Hematopoietic multipotent progenitor cell treated with erythropoietin and hydrocortisone succinate and interleukin-3 and kit ligand, for 8 days (in vitro differentiated cells): ENCODE data around the gene KIAA1671.

Experiments used
- DNase-seq: peaks from one replicate; pipeline ENCODE4 v3.0.0-alpha.2; 2015

The KIAA1671 gene

DNA sequence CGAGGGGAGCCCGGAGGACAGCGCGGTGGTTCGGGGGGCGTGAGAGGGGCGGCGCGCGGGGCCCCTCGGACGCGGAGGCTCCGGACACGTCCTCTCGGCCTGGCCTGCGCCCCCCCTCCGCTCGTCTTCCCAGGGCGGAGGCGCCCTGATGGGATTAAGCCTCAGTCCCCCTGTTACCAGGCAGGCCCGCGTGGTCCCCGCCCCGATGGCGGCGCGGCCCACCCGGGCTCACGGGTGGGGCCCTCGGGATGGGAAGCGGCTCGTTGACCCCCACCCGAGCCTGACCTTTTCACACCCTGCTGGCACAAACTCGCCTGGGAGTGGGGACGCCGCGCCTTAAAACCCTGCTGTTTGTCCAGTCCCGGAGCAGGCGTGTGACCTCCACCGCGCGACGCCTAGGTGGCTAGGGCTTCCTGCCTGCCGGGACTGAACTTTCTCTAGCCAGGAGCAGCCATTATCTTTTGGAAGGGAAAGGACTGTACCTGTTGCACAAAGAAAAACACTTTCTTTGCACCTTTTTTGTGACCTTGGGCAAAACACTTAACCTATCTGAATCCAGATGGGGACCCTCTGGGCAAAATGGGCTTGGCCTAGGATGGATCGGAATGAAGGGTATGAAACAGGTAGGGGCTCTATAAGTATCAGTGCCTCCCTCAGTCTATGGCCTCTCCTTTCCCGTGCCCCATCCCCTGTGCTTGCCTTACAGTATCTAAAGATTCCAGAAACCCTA is 1.0 kb downstream of the KIAA1671 start:
- DNase-seq = no peak

DNA sequence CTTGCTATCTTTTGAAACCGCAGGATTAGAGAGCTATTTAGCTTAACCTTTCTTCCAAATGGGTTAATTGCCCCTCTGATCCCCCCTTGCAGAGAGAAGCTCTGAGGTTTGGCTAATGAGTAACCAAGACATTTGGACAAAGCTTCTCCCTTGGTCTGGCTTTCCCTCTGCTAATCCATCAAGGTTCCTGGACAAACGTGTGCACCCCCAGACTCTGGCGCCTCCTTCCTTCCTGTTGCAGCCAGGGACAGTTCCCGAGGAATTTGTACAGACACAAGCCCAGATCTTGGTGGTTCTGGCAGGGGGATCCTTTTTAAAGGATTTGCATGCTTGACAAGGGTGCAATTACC is 1.6 kb downstream of the KIAA1671 start:
- no peak for DNase-seq

DNA sequence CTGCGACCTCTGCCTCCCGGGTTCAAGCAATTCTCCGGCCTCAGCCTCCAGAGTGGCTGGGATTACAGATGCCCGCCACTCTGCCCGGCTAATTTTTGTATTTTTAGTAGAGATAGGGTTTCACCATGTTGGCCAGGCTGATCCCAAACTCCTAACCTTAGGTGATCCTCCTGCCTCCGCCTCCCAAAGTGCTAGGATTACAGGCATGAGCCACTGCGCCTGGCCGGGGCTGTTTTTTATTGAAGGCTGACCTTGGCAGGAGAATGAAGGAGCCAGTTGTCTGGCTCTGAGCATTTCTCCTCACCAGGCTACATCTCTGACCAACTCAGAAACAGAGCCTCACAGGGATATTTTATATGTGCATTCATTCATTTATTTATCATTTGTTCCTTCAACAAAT is 2.3 kb downstream of the KIAA1671 start:
- no peak for DNase-seq

DNA sequence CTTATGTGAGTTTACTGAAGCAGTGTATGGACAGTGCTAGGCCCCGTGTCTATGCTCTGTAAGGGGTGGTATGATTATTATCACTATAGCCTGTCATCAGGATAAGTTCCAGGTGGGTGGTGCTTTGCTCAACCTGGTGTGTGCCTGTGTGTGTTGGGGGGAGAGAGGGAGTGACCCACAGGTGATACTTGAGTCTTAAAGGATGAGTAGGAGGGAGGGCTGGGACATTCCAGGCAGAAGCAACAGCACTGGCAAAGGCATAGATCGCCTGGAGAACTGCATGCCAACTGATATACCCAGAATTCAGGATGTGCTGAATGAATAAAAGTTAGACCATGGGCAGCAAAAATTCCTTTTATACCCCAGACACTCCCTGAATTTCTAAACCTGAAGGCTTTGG is 4.5 kb downstream of the KIAA1671 start:
- DNase-seq = no peak

DNA sequence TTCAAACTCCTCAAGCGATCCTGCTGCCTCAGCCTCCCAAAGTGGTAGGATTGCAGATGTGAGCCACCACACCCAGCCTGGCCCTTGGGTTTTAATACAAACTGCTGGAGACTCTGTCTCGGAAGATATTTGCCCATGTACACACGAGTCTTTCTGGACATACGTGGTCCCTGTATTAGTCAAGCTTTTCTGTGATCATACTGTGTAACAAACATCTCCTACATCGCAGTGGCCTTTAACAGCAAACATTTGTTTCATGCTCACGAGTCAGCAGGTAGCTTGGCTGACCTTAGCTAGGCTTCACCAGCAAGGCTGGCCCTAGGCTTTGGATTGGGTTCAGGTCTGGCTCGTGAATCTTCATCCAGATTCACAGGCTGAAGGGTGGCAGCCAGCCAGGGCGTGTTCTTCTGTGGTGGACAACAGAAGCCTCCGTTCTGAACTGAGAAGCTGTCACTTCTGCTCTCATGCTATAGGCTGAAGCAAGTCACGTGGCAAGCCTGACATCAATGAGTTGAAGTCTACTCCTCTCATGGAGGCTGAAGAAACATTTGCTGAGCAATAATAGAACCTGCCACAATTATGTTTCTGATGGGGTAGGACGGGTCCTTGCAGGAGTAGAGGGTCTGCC is 8.8 kb downstream of the KIAA1671 start:
- no peak for DNase-seq

DNA sequence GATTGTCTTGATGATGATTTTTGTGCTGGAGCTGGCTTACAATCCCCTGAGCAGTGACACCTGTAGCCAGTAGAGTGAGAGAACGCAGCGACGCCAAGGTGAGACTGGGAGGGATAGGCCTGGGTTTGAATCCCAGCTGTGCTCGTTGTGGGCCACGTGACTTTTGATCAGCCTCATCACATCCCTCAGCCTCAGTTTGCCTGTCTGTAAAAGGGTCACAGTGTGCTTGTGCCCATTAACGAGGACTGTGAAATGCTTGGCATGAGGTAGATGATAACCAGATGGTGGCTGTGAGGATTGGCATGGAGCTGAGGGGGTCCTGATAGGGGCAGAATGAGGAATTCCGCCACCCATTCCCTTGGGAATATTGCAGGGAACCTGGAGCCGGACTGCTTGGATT is 9.6 kb downstream of the KIAA1671 start:
- no peak for DNase-seq

DNA sequence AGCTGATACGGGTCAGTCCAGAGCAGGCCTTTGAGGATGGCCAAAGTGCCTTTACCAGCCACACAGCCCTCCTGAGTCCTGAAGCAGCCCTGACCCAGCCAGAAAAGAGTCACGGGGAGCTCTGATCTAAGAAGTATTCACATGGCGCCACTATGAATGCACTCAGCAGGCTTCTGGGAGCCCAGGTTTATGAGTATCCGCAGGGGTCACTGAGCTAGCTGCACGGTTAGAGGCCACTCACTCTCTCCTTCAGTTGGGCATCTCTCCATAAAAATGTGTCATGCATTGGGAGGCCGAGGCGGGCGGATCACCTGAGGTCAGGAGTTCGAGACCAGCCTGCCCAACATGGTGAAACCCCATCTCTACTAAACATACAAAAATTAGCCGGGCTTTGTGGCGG is 10.3 kb downstream of the KIAA1671 start:
- DNase-seq = no peak

DNA sequence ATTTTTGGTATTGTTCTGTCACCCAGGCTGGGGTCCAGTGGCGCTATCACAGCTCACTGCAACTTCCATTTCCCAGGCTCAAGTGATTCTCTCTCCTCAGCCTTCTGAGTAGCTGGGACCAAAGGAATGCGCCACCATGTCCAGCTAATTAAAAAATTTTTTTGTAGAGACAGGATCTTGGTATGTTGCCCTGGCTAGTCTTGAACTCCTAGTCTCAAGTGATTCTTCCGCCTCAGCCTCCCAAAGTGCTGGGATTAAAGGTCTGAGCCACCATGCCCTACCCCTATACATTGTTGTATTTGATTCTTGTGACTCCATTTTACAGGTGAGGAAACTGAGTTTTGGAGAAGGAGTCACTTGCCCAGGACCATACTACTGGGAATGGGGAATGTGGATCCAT is 11.9 kb downstream of the KIAA1671 start:
- no peak for DNase-seq

DNA sequence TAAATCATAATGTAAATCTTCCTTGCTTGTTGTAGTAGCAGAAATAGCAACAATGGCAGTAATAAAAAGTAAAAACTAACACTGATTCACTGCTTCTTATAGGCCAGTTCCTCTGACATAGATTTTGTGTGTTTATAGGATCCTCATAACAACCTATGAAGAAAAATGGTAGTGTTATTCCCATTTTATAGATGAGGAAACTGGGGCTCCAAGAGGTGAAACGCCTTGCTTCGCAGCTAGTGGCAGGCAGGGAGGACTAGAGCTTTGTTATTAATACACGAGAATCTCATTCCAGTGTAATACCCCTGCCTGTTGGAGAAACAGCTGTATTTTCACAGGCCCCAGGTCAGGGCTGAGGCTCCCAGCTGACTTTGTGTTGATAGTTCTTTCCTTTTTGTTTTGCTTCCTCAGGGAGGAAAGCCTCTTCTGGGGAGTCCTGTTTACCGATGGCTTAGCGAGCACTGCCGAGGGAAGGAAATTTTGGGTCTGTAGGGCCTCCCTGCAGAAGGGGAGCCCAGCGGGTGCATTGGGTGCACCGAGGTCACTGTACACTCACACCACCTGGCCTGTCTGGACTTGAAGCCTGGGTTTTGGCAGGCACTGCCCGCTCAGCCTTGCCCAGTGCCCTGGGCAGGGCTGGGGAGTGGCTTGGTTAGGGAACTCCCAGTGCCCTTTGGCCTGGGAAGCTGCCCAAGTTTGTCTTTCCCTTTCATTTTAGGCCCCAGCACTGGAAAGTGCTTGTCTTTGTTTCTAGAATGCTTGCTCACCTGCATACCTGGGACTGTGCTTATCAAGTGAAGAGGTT is 13.5 kb downstream of the KIAA1671 start:
- DNase-seq = no peak

DNA sequence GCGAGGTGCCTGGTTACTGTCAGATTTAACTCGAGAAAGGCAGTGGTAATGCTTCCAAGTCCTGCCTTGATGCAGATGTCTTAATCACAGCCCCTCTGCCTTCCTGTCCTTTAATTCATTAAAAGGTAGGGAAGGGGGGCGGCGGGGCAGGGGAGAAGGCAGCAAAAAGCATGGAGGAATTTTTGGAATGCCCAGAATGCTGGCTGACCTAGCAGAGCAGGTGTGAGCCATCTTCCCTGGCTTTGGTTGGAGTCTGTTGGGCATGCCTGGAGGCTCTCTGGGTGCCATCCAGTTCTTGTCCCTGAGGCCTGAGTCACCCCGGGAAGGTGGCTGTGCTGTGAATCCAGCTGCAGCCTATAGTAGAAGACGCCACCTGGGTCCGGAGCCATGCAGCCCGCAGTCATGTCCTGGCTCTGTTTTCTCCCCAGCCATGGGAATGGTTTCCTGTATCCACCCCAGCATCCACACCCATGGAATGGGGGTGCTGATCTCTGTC is 15.6 kb downstream of the KIAA1671 start:
- DNase-seq = no peak

DNA sequence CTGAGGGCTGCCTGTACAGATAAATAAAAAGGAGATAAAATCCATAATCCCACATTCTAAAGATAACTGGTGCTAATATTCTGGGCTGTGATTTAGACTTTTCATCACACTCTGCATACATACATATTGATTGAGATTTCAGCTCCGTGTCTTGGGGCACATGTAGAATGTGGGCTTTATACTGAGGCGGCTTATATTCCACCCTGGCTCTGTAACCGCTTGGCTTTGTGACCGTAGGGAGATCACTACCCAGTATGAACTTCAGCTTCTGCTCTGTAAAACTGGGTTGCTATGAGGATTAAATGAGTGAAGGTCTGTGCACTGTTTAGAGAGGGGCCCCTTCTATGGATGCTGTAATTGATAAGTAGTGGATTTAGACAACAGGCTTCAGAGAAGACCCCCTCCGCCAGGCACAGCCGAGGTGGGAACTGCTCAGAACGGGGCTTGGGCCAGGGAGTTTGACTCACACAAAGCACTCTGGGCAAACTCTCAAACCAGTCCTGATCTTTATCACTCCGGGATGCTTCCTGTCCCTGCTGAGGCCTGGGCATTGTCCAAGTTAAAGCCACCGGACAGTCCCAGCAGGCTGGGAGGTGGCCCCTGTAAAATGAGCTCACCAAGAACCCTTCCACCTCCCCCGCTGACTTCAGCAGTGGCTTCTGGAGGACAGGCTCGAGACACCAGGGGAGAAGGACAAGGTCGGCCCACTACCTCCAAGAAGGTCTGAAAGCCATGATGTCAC is 17.2 kb downstream of the KIAA1671 start:
- no peak for DNase-seq

DNA sequence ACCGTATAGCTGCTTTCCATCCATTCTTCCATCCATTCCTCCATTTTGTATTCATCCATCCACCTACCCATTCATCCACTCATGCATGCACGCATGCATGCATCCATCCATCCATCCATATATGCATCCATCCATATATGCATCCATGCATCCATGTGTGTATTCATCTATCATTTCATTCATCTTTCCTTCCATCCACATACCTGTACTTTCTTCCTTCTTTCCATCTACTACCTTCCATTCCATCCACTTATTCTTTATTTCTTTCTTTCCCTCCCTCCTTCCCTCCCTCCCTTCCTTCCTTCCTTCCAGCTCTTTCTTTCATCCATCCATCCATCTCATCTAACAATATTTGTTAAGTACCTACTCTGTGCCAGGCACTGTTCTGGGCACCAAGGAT is 19.9 kb downstream of the KIAA1671 start:
- DNase-seq = no peak

DNA sequence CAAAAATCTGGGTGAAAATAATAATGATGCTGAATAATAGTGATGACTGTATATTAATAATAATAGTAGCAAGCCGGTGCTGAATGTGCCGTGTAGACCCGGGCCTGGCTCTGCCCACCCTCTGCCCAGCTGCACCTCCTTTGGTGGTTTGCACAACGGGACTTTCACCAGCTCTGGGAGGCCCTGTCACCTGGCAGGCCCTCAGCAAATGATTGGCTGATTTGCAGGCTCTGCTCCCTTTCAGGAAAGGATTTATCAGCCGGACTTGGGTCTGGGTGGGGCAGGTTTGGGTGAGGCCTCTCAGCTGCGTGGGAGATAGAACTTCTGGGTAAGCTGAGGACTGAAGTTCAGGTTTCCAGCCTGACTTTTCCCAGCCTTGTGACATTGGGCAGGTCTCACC is 21.4 kb downstream of the KIAA1671 start:
- DNase-seq = no peak

DNA sequence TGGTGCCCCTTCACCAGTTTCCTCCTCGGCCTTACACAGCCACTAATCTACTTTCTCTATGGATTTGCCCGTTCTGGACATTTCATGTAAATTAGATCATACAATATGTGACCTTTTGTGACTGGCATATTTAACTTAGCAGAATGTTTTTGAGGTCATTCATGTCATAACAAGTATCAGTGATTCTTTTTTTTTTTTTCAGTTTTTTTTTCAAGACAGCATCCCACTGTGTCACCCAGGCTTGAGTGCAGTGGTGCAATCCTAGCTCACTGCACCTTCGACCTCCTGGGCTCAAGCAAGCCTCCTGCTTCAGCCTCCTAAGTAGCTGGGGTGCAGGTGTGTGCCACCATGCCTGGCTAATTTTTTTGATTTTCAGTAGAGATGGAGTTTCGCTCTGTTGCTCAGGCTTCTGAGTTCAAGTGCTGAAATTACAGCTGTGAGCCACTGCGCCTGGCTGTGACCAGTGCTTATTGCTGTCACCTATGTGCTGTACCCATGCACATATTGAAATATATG is 22.7 kb downstream of the KIAA1671 start:
- no peak for DNase-seq

DNA sequence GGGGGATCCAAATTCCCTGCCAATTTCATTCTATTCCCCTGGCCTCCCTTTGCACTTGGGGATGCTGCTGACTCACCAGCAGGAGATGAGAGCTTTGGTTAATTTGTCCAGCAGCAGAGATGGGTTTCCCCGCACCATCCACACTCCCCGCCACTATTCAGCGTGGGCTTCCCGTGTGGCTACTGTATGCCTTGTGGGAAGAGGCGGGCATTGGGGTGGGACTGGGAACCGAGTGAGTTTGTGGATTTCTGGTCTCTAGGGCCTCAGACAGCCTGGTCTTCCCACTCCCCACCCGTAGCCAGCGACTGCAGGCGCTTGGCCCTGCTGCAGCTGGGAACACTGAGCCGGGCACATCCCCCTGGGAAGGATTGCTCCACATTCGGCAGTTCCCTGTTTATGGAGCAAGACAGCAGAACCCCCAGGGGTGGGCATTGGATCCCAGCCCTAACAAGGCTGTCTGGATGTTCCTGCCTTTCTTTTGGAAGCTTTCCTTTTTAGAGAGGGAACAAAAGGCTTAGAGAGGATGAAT is 23.4 kb downstream of the KIAA1671 start:
- DNase-seq = no peak

DNA sequence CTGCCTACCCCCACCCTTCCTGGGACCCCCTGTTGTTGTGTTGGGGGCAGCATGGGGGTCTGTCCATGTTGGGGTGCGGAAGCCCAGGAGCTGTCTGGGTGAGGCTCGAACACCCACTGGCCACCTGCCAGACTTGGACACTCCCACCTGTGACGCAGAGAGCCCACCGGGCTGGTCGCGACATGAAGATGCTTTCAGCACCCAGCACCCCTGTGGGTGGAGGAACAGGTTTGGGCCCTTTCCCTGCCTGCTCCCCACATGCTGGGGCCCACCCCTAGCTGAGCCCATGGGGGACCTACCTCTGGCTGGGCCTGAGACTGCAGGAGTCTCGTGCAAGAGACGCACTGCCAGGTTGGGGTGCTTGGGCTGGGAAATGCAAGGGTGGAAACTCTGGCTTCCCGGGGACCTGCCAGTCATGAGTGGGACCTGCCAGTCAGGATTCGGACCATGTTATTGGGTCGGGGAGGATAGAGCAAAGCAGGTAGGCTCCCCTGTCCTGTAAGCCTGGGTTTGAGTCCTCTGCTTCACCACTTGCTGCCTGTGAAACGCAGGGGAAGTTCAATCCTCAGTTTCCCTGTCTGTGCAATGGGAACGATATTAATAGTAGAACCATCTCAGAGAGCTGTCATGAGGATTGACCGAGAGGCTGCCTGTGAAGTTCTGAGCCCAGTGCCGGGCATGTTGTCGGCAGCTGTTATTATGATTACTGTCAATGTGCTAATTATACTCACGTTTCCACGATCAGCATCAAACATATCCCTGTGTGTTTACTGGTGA is 24.1 kb downstream of the KIAA1671 start:
- no peak for DNase-seq

DNA sequence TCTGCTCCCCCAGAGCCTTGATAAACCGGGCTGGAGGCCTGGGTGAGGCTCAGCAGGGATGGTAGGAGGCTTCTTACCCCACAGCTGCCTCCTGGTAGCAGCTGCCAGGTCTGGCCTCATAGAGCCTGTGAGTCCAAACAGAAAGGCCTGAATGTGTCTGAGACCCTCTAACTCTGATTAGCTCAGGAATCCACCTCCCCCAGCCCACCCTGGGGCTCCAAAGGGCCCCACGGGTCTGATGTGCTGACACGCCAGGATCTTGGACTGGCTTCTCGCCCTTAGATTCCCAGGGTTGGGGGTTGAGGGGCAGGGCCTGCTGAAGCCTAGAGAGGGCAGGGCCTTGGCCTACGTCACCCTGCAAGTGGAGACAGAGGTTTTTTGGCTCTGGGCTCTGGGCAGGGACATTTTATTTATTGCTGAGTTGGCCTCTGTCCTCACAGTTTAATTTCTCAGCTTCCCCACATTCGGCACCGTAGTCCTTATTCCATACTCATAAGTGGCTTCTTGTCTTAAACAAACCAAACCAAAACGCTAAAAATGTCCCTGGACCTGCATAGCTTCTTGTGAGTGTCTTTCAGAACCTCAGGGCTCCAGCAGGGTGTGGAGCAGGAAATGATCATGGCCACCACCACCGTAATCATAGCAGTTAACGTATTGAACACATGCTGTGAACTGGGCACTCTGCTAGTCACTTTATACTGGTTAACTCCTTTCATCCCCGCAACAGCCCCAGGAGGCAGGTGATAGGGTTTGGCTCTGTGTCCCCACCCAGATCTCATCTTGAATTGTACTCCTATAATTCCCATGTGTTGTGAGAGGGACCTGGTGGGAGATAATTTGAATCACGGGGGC is 25.1 kb downstream of the KIAA1671 start:
- no peak for DNase-seq

DNA sequence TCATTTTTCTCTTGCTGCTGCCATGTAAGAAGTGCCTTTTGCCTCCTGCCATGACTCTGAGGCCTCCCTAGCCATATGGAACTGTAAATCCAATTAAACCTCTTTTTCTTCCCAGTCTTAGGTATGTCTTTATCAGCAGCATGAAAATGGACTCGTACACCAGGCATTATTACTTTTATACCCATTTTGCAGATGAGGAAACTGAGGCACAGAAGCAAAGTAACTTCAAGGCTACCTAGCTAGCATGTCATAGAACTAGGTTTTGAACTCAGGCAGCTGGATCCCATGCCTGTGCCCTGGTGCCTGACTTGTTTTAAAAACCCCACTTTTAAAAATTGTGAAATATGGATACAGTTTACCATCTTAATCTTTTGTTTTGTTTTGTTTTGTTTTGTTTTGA is 25.8 kb downstream of the KIAA1671 start:
- no peak for DNase-seq

DNA sequence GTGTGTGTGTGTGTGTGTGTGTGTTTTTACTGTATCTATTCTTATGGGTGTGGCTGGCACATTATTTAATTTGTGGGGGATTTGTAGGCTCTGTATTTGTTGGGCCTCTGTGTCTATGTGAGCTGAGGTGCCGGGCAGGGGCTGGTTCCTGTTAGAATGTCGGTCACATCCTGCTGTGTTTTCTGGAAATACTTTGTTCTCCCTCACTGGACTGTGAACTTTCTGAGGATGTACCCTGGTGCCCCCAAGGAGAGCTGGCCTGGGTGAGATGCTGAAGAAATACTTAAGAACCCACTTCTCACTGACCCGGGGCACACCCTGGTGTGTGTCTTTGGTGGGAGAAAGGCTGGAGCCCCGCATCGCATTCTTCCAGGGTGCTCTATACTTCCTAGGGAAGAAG is 28.6 kb downstream of the KIAA1671 start:
- no peak for DNase-seq

DNA sequence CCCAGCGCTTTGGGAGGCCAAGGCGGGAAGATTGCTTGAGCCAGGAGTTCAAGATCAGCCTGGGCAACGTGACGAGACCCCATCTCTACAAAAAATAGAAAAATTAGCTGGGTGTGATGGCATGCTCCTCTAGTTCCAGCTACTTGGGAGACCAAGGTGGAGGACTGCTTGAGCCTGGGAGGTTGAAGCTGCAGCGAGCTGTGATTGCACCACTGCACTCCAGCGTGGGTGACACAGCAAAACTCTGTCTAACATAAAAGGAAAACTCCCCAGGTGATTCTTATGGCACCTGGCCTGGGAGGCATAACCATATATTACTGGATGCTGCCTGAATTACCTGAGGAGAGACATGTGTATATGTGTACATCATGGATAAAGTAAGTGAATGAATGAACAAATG is 29.1 kb downstream of the KIAA1671 start:
- no peak for DNase-seq
